Liver (tissue), 9 donors: ENCODE results near the gene HEXIM1. TPM values are rescaled to one million over a fixed set of nuclear protein-coding genes. Genes with fewer than 3 reads are reported as not detected.

Experiments
- DNase-seq: peaks from one replicate; pipeline ENCODE4 v3.0.0-alpha.2; 2017; ENCODE audit warnings: low spot score
- H3K27ac ChIP-seq, 2 donors: one replicate each; pipeline ENCODE4 v1.7.0; 2013; ENCODE audit warnings: inconsistent platforms in 2 of 2, low read length in 2 of 2, control low read depth in 1 of 2, low read depth in 1 of 2, mild to moderate bottlenecking in 1 of 2
- H3K27me3 ChIP-seq, 4 donors: one replicate each; pipeline versions ENCODE4 v1.6.1 to v1.7.0; 2013; ENCODE audit warnings: low read length in 3 of 4, inconsistent platforms in 1 of 4, mild to moderate bottlenecking in 1 of 4, moderate library complexity in 1 of 4; ENCODE audit not compliant: control insufficient read depth in 4 of 4, insufficient read depth in 4 of 4
- H3K36me3 ChIP-seq, 4 donors: one replicate each; pipeline versions ENCODE4 v1.6.1 to v1.7.0; 2013; ENCODE audit warnings: low read length in 3 of 4, mild to moderate bottlenecking in 3 of 4, low read depth in 1 of 4, moderate library complexity in 1 of 4; ENCODE audit not compliant: control insufficient read depth in 4 of 4, insufficient read depth in 3 of 4
- H3K4me1 ChIP-seq, 4 donors: one replicate each; pipeline versions ENCODE4 v1.6.1 to v1.7.0; 2013; ENCODE audit warnings: low read length in 3 of 4, mild to moderate bottlenecking in 3 of 4, moderate library complexity in 1 of 4; ENCODE audit not compliant: control insufficient read depth in 4 of 4, insufficient read depth in 4 of 4
- H3K4me3 ChIP-seq, 3 donors: one replicate each; pipeline versions ENCODE4 v1.6.1 to v1.7.0; 2013; ENCODE audit warnings: low read length in 3 of 3, control low read depth in 1 of 3, low read depth in 1 of 3, mild to moderate bottlenecking in 1 of 3
- H3K9ac ChIP-seq, 2 donors: one replicate each; pipeline ENCODE4 v1.7.0; 2013; ENCODE audit warnings: low read length in 2 of 2, mild to moderate bottlenecking in 2 of 2, moderate library complexity in 2 of 2, control low read depth in 1 of 2, low read depth in 1 of 2
- H3K9me3 ChIP-seq, 4 donors: one replicate each; pipeline versions ENCODE4 v1.6.1 to v1.7.0; 2013; ENCODE audit warnings: low read length in 3 of 4; ENCODE audit not compliant: control insufficient read depth in 4 of 4
- EGR1 ChIP-seq, 2 donors: IDR thresholded peaks; 2 replicates each; pipeline ENCODE4 v1.6.1; 2016 to 2018; ENCODE audit warnings: antibody characterized with exemption in 2 of 2, low read depth in 2 of 2
- FOXA1 ChIP-seq: IDR thresholded peaks from 2 replicates; pipeline ENCODE4 v1.6.1; 2016; ENCODE audit warnings: antibody characterized with exemption
- FOXA2 ChIP-seq: IDR thresholded peaks from 2 replicates; pipeline ENCODE4 v1.6.1; 2016; ENCODE audit warnings: antibody characterized with exemption
- GABPA ChIP-seq, 2 donors: IDR thresholded peaks in 1 of 2; conservative IDR thresholded peaks in 1 of 2; 2 replicates each; pipeline ENCODE4 v1.6.1; 2016; ENCODE audit warnings: antibody characterized with exemption in 2 of 2, mild to moderate bottlenecking in 1 of 2, moderate library complexity in 1 of 2
- HNF4A ChIP-seq, 2 donors: conservative IDR thresholded peaks; 2 replicates each; pipeline ENCODE4 v1.6.1; 2016; ENCODE audit warnings: antibody characterized with exemption in 2 of 2, mild to moderate bottlenecking in 2 of 2
- HNF4G ChIP-seq: IDR thresholded peaks from 2 replicates; pipeline ENCODE4 v1.6.1; 2016; ENCODE audit warnings: antibody characterized with exemption
- JUND ChIP-seq, 2 donors: IDR thresholded peaks; 2 replicates each; pipeline ENCODE4 v1.6.1; 2016; ENCODE audit warnings: antibody characterized with exemption in 2 of 2
- MAX ChIP-seq: IDR thresholded peaks from 2 replicates; pipeline ENCODE4 v1.6.1; 2016; ENCODE audit warnings: antibody characterized with exemption
- NR2F2 ChIP-seq: IDR thresholded peaks from 2 replicates; pipeline ENCODE4 v1.6.1; 2016; ENCODE audit warnings: antibody characterized with exemption
- RAD21 ChIP-seq, 2 donors: IDR thresholded peaks; 2 replicates each; pipeline ENCODE4 v1.6.1; 2016; ENCODE audit warnings: antibody characterized with exemption in 2 of 2, mild to moderate bottlenecking in 2 of 2
- RXRA ChIP-seq, 2 donors: IDR thresholded peaks; 2 replicates each; pipeline ENCODE4 v1.6.1; 2017 to 2018; ENCODE audit warnings: antibody characterized with exemption in 2 of 2, mild to moderate bottlenecking in 1 of 2
- SP1 ChIP-seq: IDR thresholded peaks from 2 replicates; pipeline ENCODE4 v1.6.1; 2018; ENCODE audit warnings: antibody characterized with exemption, mild to moderate bottlenecking
- TAF1 ChIP-seq: conservative IDR thresholded peaks from 2 replicates; pipeline ENCODE4 v1.6.1; 2016; ENCODE audit warnings: antibody characterized with exemption, mild to moderate bottlenecking
- YY1 ChIP-seq: IDR thresholded peaks from 2 replicates; pipeline ENCODE4 v1.6.1; 2016; ENCODE audit warnings: antibody characterized with exemption, mild to moderate bottlenecking
- ZBTB33 ChIP-seq: IDR thresholded peaks from 2 replicates; pipeline ENCODE4 v1.6.1; 2016; ENCODE audit warnings: antibody characterized with exemption
- WGBS: extraction: QIAGEN DNeasy Blood & Tissue Kit; methylation state at CpG from one replicate; pipeline ENCODE4 v1.1.7; 2013; 5-methylcytosine and 5-hydroxymethylcytosine counted together
- polyA plus RNA-seq, 2 donors: library from polyadenylated mRNA; stranded (reverse) in 1 of 2; unstranded in 1 of 2; fragments of 200-250 nt in 1 of 2; fragments of >200 nt in 1 of 2; fragmentation: Nextera tagmentation in 1 of 2; extraction: Ambion mirVana in 1 of 2; gene quantifications; one replicate each; pipeline versions ENCODE4 v1.2.1 to v1.2.3, GENCODE V29; 2013 to 2015
- total RNA-seq, 2 donors: library from RNA; depleted of rRNA; stranded (reverse); fragments of >200 nt; gene quantifications; one replicate each; pipeline ENCODE4 v1.2.3, GENCODE V29; 2014
- TF ChIP-seq, protein P1 (sequence below): IDR thresholded peaks from 2 replicates; pipeline ENCODE4 v1.6.1; 2016; ENCODE audit warnings: antibody characterized with exemption
- TF ChIP-seq, protein P2 (sequence below): fragments of 150-350 bp; IDR thresholded peaks from 2 replicates; pipeline ENCODE4 v1.5.1; 2017; ENCODE audit warnings: improper control_type of control experiment, low read depth, low read length; ENCODE audit not compliant: missing input control
- TF ChIP-seq, protein P3 (sequence below): IDR thresholded peaks from 2 replicates; pipeline ENCODE4 v1.6.1; 2016; ENCODE audit warnings: antibody characterized with exemption, mild to moderate bottlenecking
- donor health status: healthy.
- donor health status: healthy.
- donor health status: healthy.
- donor health status: healthy.
- donor health status: healthy.

The HEXIM1 gene
- total and polyA plus RNA-seq, 4 donors: 7.4 to 14.3 (median 12.3) TPM

DNA sequence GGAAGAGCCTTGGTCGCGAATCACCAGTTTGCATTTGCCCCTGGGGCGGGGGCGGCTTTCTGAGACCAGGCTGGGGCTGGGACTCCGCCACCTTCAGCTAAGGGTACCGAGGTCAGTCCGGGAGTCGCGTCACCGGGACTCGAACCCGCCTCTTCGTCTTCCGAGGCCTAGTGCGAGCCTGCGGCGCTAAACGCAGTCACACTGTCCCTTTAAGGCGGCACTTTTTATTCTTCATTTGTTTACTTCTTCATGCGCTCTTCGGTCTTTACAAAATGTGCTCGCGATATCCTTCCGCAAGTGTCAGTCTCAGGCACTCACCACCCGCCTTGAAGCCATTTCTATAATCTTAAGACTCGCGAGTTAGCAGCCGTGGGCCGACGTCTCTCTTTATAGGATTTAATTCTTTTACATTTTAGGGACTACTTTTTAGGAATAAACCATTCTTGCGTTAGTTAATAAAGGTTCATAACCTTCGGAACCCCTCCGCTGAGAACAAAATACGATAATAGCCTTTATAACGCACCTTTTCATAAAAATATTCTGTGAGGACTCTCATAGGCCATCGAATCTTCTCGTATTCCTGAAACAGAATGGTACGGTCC is 593 bp upstream of the HEXIM1 start (continued):
- peak; percentile 47 for TF ChIP-seq ZBTB33
- TF ChIP-seq, protein P1, sequence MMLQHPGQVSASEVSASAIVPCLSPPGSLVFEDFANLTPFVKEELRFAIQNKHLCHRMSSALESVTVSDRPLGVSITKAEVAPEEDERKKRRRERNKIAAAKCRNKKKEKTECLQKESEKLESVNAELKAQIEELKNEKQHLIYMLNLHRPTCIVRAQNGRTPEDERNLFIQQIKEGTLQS: no peak
- TF ChIP-seq YY1: peak; percentile 80
- peak in 1 of 2 donors; percentile 39 for TF ChIP-seq RXRA (IDR thresholded peaks at IDR 0.05)
- peak; percentile 60 for TF ChIP-seq NR2F2
- peak in 1 of 2 donors; percentile 65 for TF ChIP-seq JUND (IDR thresholded peaks at IDR 0.05)
- TF ChIP-seq SP1: no peak
- TF ChIP-seq RAD21 (IDR thresholded peaks at IDR 0.05): no peak

GRCh38 chr17:45149037-45149668 is 878 bp downstream of the HEXIM1 start:
- peak; percentile 87 for DNase-seq
- Histone ChIP-seq H3K4me1 (peaks cover 3 to 49% (median 37%) of the 10 kb centered on the region in 4 donors), H3K27ac (peak overlapping the region; percentile 91 to 95), H3K27me3 (no peaks in the 10 kb centered on the region), H3K4me3 (peak overlapping the region; percentile 67 to 92 (median 92)), H3K36me3 (no peaks in the 10 kb centered on the region), H3K9me3 (no peaks in the 10 kb centered on the region), H3K9ac (peak overlapping the region; percentile 89 to 98)
- TF ChIP-seq, protein P2, sequence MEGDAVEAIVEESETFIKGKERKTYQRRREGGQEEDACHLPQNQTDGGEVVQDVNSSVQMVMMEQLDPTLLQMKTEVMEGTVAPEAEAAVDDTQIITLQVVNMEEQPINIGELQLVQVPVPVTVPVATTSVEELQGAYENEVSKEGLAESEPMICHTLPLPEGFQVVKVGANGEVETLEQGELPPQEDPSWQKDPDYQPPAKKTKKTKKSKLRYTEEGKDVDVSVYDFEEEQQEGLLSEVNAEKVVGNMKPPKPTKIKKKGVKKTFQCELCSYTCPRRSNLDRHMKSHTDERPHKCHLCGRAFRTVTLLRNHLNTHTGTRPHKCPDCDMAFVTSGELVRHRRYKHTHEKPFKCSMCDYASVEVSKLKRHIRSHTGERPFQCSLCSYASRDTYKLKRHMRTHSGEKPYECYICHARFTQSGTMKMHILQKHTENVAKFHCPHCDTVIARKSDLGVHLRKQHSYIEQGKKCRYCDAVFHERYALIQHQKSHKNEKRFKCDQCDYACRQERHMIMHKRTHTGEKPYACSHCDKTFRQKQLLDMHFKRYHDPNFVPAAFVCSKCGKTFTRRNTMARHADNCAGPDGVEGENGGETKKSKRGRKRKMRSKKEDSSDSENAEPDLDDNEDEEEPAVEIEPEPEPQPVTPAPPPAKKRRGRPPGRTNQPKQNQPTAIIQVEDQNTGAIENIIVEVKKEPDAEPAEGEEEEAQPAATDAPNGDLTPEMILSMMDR: peak; percentile 78
- TF ChIP-seq YY1 (no peak), FOXA1 (no peak), JUND (IDR thresholded peaks at IDR 0.05) (no peak), TAF1 (peak; percentile 55), MAX (no peak), EGR1 (IDR thresholded peaks at IDR 0.05; ENCODE audit: low read depth in 2 of 2) (no peak), SP1 (no peak), FOXA2 (no peak), GABPA (IDR thresholded peaks at IDR 0.05 in 1 of 2, conservative IDR thresholded peaks at IDR 0.05 in 1 of 2) (no peak), NR2F2 (no peak), RAD21 (IDR thresholded peaks at IDR 0.05) (peak; percentile 74 to 75), ZBTB33 (no peak), HNF4G (no peak), RXRA (IDR thresholded peaks at IDR 0.05) (peak in 1 of 2 donors; percentile 45), HNF4A (conservative IDR thresholded peaks at IDR 0.05) (peak in 1 of 2 donors; percentile 26)
- TF ChIP-seq, protein P1: peak; percentile 4
- TF ChIP-seq, protein P3, sequence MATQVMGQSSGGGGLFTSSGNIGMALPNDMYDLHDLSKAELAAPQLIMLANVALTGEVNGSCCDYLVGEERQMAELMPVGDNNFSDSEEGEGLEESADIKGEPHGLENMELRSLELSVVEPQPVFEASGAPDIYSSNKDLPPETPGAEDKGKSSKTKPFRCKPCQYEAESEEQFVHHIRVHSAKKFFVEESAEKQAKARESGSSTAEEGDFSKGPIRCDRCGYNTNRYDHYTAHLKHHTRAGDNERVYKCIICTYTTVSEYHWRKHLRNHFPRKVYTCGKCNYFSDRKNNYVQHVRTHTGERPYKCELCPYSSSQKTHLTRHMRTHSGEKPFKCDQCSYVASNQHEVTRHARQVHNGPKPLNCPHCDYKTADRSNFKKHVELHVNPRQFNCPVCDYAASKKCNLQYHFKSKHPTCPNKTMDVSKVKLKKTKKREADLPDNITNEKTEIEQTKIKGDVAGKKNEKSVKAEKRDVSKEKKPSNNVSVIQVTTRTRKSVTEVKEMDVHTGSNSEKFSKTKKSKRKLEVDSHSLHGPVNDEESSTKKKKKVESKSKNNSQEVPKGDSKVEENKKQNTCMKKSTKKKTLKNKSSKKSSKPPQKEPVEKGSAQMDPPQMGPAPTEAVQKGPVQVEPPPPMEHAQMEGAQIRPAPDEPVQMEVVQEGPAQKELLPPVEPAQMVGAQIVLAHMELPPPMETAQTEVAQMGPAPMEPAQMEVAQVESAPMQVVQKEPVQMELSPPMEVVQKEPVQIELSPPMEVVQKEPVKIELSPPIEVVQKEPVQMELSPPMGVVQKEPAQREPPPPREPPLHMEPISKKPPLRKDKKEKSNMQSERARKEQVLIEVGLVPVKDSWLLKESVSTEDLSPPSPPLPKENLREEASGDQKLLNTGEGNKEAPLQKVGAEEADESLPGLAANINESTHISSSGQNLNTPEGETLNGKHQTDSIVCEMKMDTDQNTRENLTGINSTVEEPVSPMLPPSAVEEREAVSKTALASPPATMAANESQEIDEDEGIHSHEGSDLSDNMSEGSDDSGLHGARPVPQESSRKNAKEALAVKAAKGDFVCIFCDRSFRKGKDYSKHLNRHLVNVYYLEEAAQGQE: no peak
- under 1% methylated on average over 32 of the region's 32 CpGs for WGBS
